Measurements from ENCODE around the gene PLD1. TPM values are rescaled to one million over a fixed set of nuclear protein-coding genes. Genes with fewer than 3 reads are reported as not detected.
A peak's percentile ranks its signal among the peaks of the same experiment; 100 is the strongest.
"Not testable (repeated sequence)": the region's sequence is repeated elsewhere in the genome, so short reads cannot be mapped to it uniquely, and the experiment has no call there.

Gene PLD1
- 10 to 100 TPM; 26.0 to 31.9 TPM for polyA plus RNA-seq

GRCh38 chr3:171809861-171810628 is at the start of gene PLD1:
TSS of gene PLD1 (minus strand) at chr3:171810483. CDS start at chr3:171738051, 72,432 bp downstream.
- WGBS, 2 donors: 0 to 1% methylated on average over 72 to 78 of the region's 78 CpGs
- Histone ChIP-seq H3K4me1 (ENCODE audit: control insufficient read depth in 2 of 2, insufficient read depth in 2 of 2, low read length in 1 of 2) (peaks cover 0 to 3% of the 10 kb centered on the region in 2 donors), H3K9me3 (ENCODE audit: control insufficient read depth in 2 of 2, insufficient read depth in 1 of 2, low read depth in 1 of 2, low read length in 1 of 2) (no peaks in the 10 kb centered on the region), H3K27me3 (ENCODE audit: control insufficient read depth in 1 of 2, insufficient read depth in 2 of 2, low read length in 2 of 2) (no peaks in the 10 kb centered on the region), H3K36me3 (ENCODE audit: control insufficient read depth in 2 of 2, insufficient read depth in 2 of 2, low read length in 1 of 2) (no peaks in the 10 kb centered on the region), H3K4me3 (ENCODE audit: low read depth in 1 of 2, low read length in 2 of 2) (peak within 1 kb of the TSS; percentile 67 to 75), H3K27ac (ENCODE audit: low read depth in 2 of 2, low read length in 1 of 2) (peak within 1 kb of the TSS; percentile 93 to 99)

- H3K4me3 ChIP-seq (ENCODE audit: low read depth in 1 of 2, low read length in 2 of 2); H3K27me3 ChIP-seq (ENCODE audit: control insufficient read depth in 1 of 2, insufficient read depth in 2 of 2, low read length in 2 of 2); H3K27ac ChIP-seq (ENCODE audit: low read depth in 2 of 2, low read length in 1 of 2); H3K36me3 ChIP-seq (ENCODE audit: control insufficient read depth in 2 of 2, insufficient read depth in 2 of 2, low read length in 1 of 2); H3K4me1 ChIP-seq (ENCODE audit: control insufficient read depth in 2 of 2, insufficient read depth in 2 of 2, low read length in 1 of 2); H3K9me3 ChIP-seq (ENCODE audit: control insufficient read depth in 2 of 2, insufficient read depth in 1 of 2, low read depth in 1 of 2, low read length in 1 of 2): not testable (repeated sequence)
- WGBS, 2 donors: 95 to 97% methylated on average over 4 of the region's 4 CpGs
Measured at GRCh38 chr3:171858770-171859169, 48.5 kb upstream of the PLD1 start.

- WGBS, 2 donors: 85 to 88% methylated on average over 2 of the region's 2 CpGs
- Histone ChIP-seq H3K27ac (ENCODE audit: low read depth in 2 of 2, low read length in 1 of 2) (no peak overlapping the region), H3K4me1 (ENCODE audit: control insufficient read depth in 2 of 2, insufficient read depth in 2 of 2, low read length in 1 of 2) (no peaks in the 10 kb centered on the region), H3K9me3 (ENCODE audit: control insufficient read depth in 2 of 2, insufficient read depth in 1 of 2, low read depth in 1 of 2, low read length in 1 of 2) (no peaks in the 10 kb centered on the region), H3K27me3 (ENCODE audit: control insufficient read depth in 1 of 2, insufficient read depth in 2 of 2, low read length in 2 of 2) (no peaks in the 10 kb centered on the region), H3K4me3 (ENCODE audit: low read depth in 1 of 2, low read length in 2 of 2) (no peak overlapping the region), H3K36me3 (ENCODE audit: control insufficient read depth in 2 of 2, insufficient read depth in 2 of 2, low read length in 1 of 2) (no peaks in the 10 kb centered on the region)
Measured at GRCh38 chr3:171854649-171855305, 44.5 kb upstream of the PLD1 start.

GRCh38 chr3:171851660-171852058 is 41.4 kb upstream of the PLD1 start:
- Histone ChIP-seq H3K27ac (ENCODE audit: low read depth in 2 of 2, low read length in 1 of 2) (no peak overlapping the region), H3K27me3 (ENCODE audit: control insufficient read depth in 1 of 2, insufficient read depth in 2 of 2, low read length in 2 of 2) (no peaks in the 10 kb centered on the region), H3K4me1 (ENCODE audit: control insufficient read depth in 2 of 2, insufficient read depth in 2 of 2, low read length in 1 of 2) (peaks cover 0 to 2% of the 10 kb centered on the region in 2 donors), H3K36me3 (ENCODE audit: control insufficient read depth in 2 of 2, insufficient read depth in 2 of 2, low read length in 1 of 2) (no peaks in the 10 kb centered on the region), H3K4me3 (ENCODE audit: low read depth in 1 of 2, low read length in 2 of 2) (no peak overlapping the region), H3K9me3 (ENCODE audit: control insufficient read depth in 2 of 2, insufficient read depth in 1 of 2, low read depth in 1 of 2, low read length in 1 of 2) (no peaks in the 10 kb centered on the region)
- WGBS, 2 donors: 52 to 67% methylated on average over 5 of the region's 5 CpGs

GRCh38 chr3:171850960-171851659 is 40.8 kb upstream of the PLD1 start:
- Histone ChIP-seq H3K27ac (ENCODE audit: low read depth in 2 of 2, low read length in 1 of 2) (no peak overlapping the region), H3K4me1 (ENCODE audit: control insufficient read depth in 2 of 2, insufficient read depth in 2 of 2, low read length in 1 of 2) (peaks cover 0 to 2% of the 10 kb centered on the region in 2 donors), H3K36me3 (ENCODE audit: control insufficient read depth in 2 of 2, insufficient read depth in 2 of 2, low read length in 1 of 2) (no peaks in the 10 kb centered on the region), H3K9me3 (ENCODE audit: control insufficient read depth in 2 of 2, insufficient read depth in 1 of 2, low read depth in 1 of 2, low read length in 1 of 2) (no peaks in the 10 kb centered on the region), H3K4me3 (ENCODE audit: low read depth in 1 of 2, low read length in 2 of 2) (no peak overlapping the region), H3K27me3 (ENCODE audit: control insufficient read depth in 1 of 2, insufficient read depth in 2 of 2, low read length in 2 of 2) (no peaks in the 10 kb centered on the region)
- WGBS, 2 donors: 81 to 83% methylated on average over 6 of the region's 6 CpGs

- H3K27ac ChIP-seq (ENCODE audit: low read depth in 2 of 2, low read length in 1 of 2): no peak overlapping the region
- WGBS, 2 donors: 78 to 80% methylated on average over 6 of the region's 6 CpGs
Measured at GRCh38 chr3:171850320-171850959, 40.2 kb upstream of the PLD1 start.

GRCh38 chr3:171849617-171850319 is 39.5 kb upstream of the PLD1 start:
- H3K9me3 ChIP-seq (ENCODE audit: control insufficient read depth in 2 of 2, insufficient read depth in 1 of 2, low read depth in 1 of 2, low read length in 1 of 2): no peaks in the 10 kb centered on the region
- H3K4me3 ChIP-seq (ENCODE audit: low read depth in 1 of 2, low read length in 2 of 2): no peak overlapping the region
- H3K27me3 ChIP-seq (ENCODE audit: control insufficient read depth in 1 of 2, insufficient read depth in 2 of 2, low read length in 2 of 2): no peaks in the 10 kb centered on the region
- H3K4me1 ChIP-seq (ENCODE audit: control insufficient read depth in 2 of 2, insufficient read depth in 2 of 2, low read length in 1 of 2): peaks cover 0 to 2% of the 10 kb centered on the region in 2 donors
- WGBS, 2 donors: 86 to 89% methylated on average over 6 of the region's 6 CpGs
- no peaks in the 10 kb centered on the region for H3K36me3 ChIP-seq (ENCODE audit: control insufficient read depth in 2 of 2, insufficient read depth in 2 of 2, low read length in 1 of 2)
- H3K27ac ChIP-seq (ENCODE audit: low read depth in 2 of 2, low read length in 1 of 2): no peak overlapping the region

More at GRCh38 chr3:171850320-171850959, 40.2 kb upstream of the PLD1 start:
- no peaks in the 10 kb centered on the region for H3K36me3 ChIP-seq (ENCODE audit: control insufficient read depth in 2 of 2, insufficient read depth in 2 of 2, low read length in 1 of 2)
- no peaks in the 10 kb centered on the region for H3K27me3 ChIP-seq (ENCODE audit: control insufficient read depth in 1 of 2, insufficient read depth in 2 of 2, low read length in 2 of 2)
- peaks cover 0 to 2% of the 10 kb centered on the region in 2 donors for H3K4me1 ChIP-seq (ENCODE audit: control insufficient read depth in 2 of 2, insufficient read depth in 2 of 2, low read length in 1 of 2)
- no peak overlapping the region for H3K4me3 ChIP-seq (ENCODE audit: low read depth in 1 of 2, low read length in 2 of 2)
- no peaks in the 10 kb centered on the region for H3K9me3 ChIP-seq (ENCODE audit: control insufficient read depth in 2 of 2, insufficient read depth in 1 of 2, low read depth in 1 of 2, low read length in 1 of 2)

GRCh38 chr3:171847595-171848259 is 37.4 kb upstream of the PLD1 start:
- Histone ChIP-seq H3K9me3 (ENCODE audit: control insufficient read depth in 2 of 2, insufficient read depth in 1 of 2, low read depth in 1 of 2, low read length in 1 of 2) (no peaks in the 10 kb centered on the region), H3K36me3 (ENCODE audit: control insufficient read depth in 2 of 2, insufficient read depth in 2 of 2, low read length in 1 of 2) (no peaks in the 10 kb centered on the region), H3K4me3 (ENCODE audit: low read depth in 1 of 2, low read length in 2 of 2) (no peak overlapping the region), H3K4me1 (ENCODE audit: control insufficient read depth in 2 of 2, insufficient read depth in 2 of 2, low read length in 1 of 2) (peaks cover 0 to 2% of the 10 kb centered on the region in 2 donors), H3K27me3 (ENCODE audit: control insufficient read depth in 1 of 2, insufficient read depth in 2 of 2, low read length in 2 of 2) (no peaks in the 10 kb centered on the region), H3K27ac (ENCODE audit: low read depth in 2 of 2, low read length in 1 of 2) (no peak overlapping the region)
- WGBS, 2 donors: 69 to 85% methylated on average over 3 of the region's 3 CpGs
